HepG2 (cell line): ENCODE data around the gene MND1. TPM values are rescaled to one million over a fixed set of nuclear protein-coding genes. Genes with fewer than 3 reads are reported as not detected.

Experiments used
- GMEB2 ChIP-seq: IDR thresholded peaks from 2 replicates; pipeline ENCODE4 v1.6.1; 2016; ENCODE audit warnings: missing biosample characterization, missing genetic modification reagents, low read depth
- HCFC1 ChIP-seq: fragments of 150-350 bp; IDR thresholded peaks from 2 replicates; pipeline ENCODE4 v1.6.1; 2014; ENCODE audit warnings: low read depth, low read length
- HNRNPLL ChIP-seq: fragments of 200-400 bp; formaldehyde crosslinking; IDR thresholded peaks from 2 replicates; pipeline ENCODE4 v1.6.1; 2017; ENCODE audit warnings: mild to moderate bottlenecking, low read depth, low read length; ENCODE audit not compliant: poor library complexity, severe bottlenecking
- JUNB ChIP-seq: sonication (generic); formaldehyde crosslinking; IDR thresholded peaks from 2 replicates; pipeline ENCODE4 v1.8.0; 2022; ENCODE audit warnings: missing genetic modification reagents, mild to moderate bottlenecking, borderline replicate concordance
- SUZ12 ChIP-seq: fragments of 150-350 bp; IDR thresholded peaks from 2 replicates; pipeline ENCODE4 v1.6.1; 2014; ENCODE audit warnings: low read depth, low read length
- TSC22D2 ChIP-seq: sonication (generic); formaldehyde crosslinking; IDR thresholded peaks from 2 replicates; pipeline ENCODE4 v1.5.1; 2020; ENCODE audit warnings: missing genetic modification reagents, mild to moderate bottlenecking, borderline replicate concordance
- YEATS4 ChIP-seq: sonication (generic); formaldehyde crosslinking; IDR thresholded peaks from 2 replicates; pipeline ENCODE4 v1.4.0; 2020; ENCODE audit warnings: missing genetic modification reagents, borderline replicate concordance
- ZIK1 ChIP-seq: sonication (generic); formaldehyde crosslinking; IDR thresholded peaks from 2 replicates; pipeline ENCODE4 v1.5.0; 2020; ENCODE audit warnings: mild to moderate bottlenecking, low read depth, missing genetic modification reagents, borderline replicate concordance
- ZNF761 ChIP-seq: sonication (generic); formaldehyde crosslinking; conservative IDR thresholded peaks from 2 replicates; pipeline ENCODE4 v1.4.0; 2020; ENCODE audit warnings: mild to moderate bottlenecking, missing genetic modification reagents
- ZNF776 ChIP-seq: sonication (generic); formaldehyde crosslinking; IDR thresholded peaks from 2 replicates; pipeline ENCODE4 v1.4.0; 2020; ENCODE audit warnings: mild to moderate bottlenecking, missing genetic modification reagents
- ZSCAN31 ChIP-seq: sonication (generic); formaldehyde crosslinking; IDR thresholded peaks from 2 replicates; pipeline ENCODE4 v1.5.0; 2020; ENCODE audit warnings: low read depth, mild to moderate bottlenecking, missing genetic modification reagents
- polyA plus RNA-seq, 8 experiments: library from polyadenylated mRNA; depleted of rRNA in 3 of 8; stranded (reverse) in 7 of 8; unstranded in 1 of 8; fragments of >200 nt; fragmentation: Illumina TruSeq in 4 of 8; extraction: Trizol in 4 of 8; gene quantifications; 2 replicates each; pipeline versions ENCODE4 v1.2.1 to v1.2.3, GENCODE V29; 2011 to 2016; ENCODE audit warnings: low read depth in 4 of 8, missing spikeins in 1 of 8, mixed read lengths in 1 of 8; ENCODE audit not compliant: insufficient read depth in 1 of 8
- total RNA-seq, 5 experiments: library from RNA; depleted of rRNA; stranded (reverse); fragments of >200 nt; fragmentation: Illumina TruSeq; extraction: Trizol; gene quantifications; 2 replicates each; pipeline ENCODE4 v1.2.3, GENCODE V29; 2016; ENCODE audit warnings: low read depth in 1 of 5
- TF ChIP-seq, protein P1 (sequence below): sonication (generic); formaldehyde crosslinking; IDR thresholded peaks from 2 replicates; pipeline ENCODE4 v1.8.0; 2022; ENCODE audit warnings: missing genetic modification reagents, mild to moderate bottlenecking, moderate library complexity, borderline replicate concordance
- TF ChIP-seq, protein P2 (sequence below): sonication (generic); formaldehyde crosslinking; IDR thresholded peaks from one replicate; pipeline ENCODE4 v1.5.1; 2020; ENCODE audit warnings: mild to moderate bottlenecking, missing genetic modification reagents; ENCODE audit errors: not compliant biosample characterization
- TF ChIP-seq, protein P3 (sequence below): IDR thresholded peaks from 2 replicates; pipeline ENCODE4 v1.6.1; 2016

Gene MND1
- total and polyA plus RNA-seq, 2 of the 13 experiments (the other 11 are each of a cell fraction or from before 2014, with no cell fraction given) = 4.8 to 30.7 TPM

DNA sequence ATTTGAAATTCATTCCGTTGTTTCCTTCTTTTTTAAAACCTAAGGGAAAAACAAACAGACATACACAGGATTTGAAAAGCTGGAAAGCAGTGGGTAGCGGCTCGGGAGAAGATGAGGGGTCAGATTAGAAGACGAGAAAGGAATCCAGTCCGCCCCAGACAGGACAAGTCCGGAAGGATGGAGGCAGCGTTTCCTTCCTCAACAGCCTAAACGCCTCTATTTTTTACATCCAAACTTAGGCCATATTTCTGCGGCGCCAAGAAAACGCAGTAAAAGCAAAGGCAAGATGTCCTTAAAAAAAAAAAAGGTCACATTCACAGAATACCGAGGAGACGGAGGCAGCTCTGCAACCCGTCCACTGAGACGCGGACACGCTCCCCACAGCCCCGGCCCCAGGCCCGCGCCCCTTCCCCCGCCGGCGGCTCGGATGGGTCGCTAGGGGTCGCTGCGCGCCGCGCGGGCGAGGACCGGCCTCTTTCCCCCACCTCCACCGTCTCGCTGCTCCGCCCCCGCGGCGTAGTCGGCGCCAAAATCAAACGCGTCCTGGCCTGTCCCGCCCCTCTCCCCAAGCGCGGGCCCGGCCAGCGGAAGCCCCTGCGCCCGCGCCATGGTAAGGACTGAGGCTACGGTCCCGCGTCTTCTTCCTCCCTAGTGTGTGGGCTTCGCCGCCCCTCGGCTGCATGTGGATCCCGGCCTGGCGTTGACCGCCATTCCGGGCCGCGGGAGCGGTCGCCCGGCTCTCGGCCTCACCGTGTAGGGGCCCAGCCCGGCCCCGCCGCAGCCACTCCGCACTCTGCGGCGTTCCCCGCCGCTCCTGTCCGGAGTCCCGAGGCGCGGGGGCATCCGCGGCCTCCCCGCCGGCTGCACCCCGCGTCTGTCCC lies at the start of gene MND1 (continued):
- TF ChIP-seq ZNF761 (no peak; the same call in 1 of the 2 replicates), ZSCAN31 (0 out of 2 replicates have a peak, but pooled peaks have one; percentile 48), GMEB2 (0 out of 2 replicates have a peak, but pooled peaks have one; percentile 14), HNRNPLL (peak; percentile 93), HCFC1 (no peak), ZIK1 (0 out of 2 replicates have a peak, but pooled peaks have one; percentile 53), ZNF776 (CRISPR knock-in tag) (peak; percentile 58; the same call in 1 of the 2 replicates), SUZ12 (no peak), TSC22D2 (peak; percentile 82; the same call in 1 of the 2 replicates), JUNB (CRISPR knock-in tag) (peak; percentile 56; the same call in 1 of the 2 replicates), YEATS4 (CRISPR knock-in tag) (peak; percentile 90)
- TF ChIP-seq, protein P1, sequence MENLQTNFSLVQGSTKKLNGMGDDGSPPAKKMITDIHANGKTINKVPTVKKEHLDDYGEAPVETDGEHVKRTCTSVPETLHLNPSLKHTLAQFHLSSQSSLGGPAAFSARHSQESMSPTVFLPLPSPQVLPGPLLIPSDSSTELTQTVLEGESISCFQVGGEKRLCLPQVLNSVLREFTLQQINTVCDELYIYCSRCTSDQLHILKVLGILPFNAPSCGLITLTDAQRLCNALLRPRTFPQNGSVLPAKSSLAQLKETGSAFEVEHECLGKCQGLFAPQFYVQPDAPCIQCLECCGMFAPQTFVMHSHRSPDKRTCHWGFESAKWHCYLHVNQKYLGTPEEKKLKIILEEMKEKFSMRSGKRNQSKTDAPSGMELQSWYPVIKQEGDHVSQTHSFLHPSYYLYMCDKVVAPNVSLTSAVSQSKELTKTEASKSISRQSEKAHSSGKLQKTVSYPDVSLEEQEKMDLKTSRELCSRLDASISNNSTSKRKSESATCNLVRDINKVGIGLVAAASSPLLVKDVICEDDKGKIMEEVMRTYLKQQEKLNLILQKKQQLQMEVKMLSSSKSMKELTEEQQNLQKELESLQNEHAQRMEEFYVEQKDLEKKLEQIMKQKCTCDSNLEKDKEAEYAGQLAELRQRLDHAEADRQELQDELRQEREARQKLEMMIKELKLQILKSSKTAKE = 0 out of 2 replicates have a peak, but pooled peaks have one; percentile 39
- TF ChIP-seq, protein P2, sequence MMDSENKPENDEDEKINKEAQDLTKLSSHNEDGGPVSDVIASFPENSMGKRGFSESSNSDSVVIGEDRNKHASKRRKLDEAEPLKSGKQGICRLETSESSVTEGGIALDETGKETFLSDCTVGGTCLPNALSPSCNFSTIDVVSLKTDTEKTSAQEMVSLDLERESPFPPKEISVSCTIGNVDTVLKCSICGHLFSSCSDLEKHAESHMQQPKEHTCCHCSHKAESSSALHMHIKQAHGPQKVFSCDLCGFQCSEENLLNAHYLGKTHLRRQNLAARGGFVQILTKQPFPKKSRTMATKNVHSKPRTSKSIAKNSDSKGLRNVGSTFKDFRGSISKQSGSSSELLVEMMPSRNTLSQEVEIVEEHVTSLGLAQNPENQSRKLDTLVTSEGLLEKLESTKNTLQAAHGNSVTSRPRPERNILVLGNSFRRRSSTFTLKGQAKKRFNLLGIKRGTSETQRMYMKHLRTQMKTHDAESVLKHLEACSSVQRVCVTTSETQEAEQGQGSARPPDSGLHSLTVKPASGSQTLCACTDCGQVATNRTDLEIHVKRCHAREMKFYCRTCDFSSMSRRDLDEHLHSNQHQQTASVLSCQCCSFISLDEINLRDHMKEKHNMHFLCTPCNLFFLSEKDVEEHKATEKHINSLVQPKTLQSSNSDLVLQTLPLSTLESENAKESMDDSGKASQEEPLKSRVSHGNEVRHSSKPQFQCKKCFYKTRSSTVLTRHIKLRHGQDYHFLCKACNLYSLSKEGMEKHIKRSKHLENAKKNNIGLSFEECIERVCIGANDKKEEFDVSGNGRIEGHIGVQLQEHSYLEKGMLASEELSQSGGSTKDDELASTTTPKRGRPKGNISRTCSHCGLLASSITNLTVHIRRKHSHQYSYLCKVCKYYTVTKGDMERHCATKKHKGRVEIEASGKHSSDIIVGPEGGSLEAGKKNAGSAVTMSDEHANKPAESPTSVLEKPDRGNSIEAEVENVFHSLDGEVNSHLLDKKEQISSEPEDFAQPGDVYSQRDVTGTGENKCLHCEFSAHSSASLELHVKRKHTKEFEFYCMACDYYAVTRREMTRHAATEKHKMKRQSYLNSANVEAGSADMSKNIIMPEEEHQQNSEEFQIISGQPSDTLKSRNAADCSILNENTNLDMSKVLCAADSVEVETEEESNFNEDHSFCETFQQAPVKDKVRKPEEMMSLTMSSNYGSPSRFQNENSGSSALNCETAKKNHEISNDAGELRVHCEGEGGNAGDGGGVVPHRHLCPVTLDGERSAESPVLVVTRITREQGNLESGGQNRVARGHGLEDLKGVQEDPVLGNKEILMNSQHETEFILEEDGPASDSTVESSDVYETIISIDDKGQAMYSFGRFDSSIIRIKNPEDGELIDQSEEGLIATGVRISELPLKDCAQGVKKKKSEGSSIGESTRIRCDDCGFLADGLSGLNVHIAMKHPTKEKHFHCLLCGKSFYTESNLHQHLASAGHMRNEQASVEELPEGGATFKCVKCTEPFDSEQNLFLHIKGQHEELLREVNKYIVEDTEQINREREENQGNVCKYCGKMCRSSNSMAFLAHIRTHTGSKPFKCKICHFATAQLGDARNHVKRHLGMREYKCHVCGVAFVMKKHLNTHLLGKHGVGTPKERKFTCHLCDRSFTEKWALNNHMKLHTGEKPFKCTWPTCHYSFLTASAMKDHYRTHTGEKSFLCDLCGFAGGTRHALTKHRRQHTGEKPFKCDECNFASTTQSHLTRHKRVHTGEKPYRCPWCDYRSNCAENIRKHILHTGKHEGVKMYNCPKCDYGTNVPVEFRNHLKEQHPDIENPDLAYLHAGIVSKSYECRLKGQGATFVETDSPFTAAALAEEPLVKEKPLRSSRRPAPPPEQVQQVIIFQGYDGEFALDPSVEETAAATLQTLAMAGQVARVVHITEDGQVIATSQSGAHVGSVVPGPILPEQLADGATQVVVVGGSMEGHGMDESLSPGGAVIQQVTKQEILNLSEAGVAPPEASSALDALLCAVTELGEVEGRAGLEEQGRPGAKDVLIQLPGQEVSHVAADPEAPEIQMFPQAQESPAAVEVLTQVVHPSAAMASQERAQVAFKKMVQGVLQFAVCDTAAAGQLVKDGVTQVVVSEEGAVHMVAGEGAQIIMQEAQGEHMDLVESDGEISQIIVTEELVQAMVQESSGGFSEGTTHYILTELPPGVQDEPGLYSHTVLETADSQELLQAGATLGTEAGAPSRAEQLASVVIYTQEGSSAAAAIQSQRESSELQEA (CRISPR knock-in tag) = peak; percentile 80
- TF ChIP-seq, protein P3, sequence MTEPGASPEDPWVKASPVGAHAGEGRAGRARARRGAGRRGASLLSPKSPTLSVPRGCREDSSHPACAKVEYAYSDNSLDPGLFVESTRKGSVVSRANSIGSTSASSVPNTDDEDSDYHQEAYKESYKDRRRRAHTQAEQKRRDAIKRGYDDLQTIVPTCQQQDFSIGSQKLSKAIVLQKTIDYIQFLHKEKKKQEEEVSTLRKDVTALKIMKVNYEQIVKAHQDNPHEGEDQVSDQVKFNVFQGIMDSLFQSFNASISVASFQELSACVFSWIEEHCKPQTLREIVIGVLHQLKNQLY (CRISPR knock-in tag) = peak; percentile 30; the same call in 1 of the 2 replicates
